ENCODE results near the gene NANS. TPM values are rescaled to one million over a fixed set of nuclear protein-coding genes. Genes with fewer than 3 reads are reported as not detected.
"Not testable (repeated sequence)": the region's sequence is repeated elsewhere in the genome, so short reads cannot be mapped to it uniquely, and the experiment has no call there.

The NANS gene
- total and polyA plus RNA-seq, 4 donors: 23.4 to 55.4 (median 42.8) TPM

GRCh38 chr9:98017306-98017705 is 39.2 kb upstream of the NANS start:
- H3K27ac ChIP-seq (ENCODE audit: low read depth in 1 of 2, low read length in 2 of 2): no peak overlapping the region
- 91% methylated on average over 1 of the region's 1 CpG for WGBS
- no peak overlapping the region for H3K4me3 ChIP-seq (ENCODE audit: low read depth in 1 of 3, low read length in 3 of 3)
- no peaks in the 10 kb centered on the region for H3K4me1 ChIP-seq (ENCODE audit: control insufficient read depth in 4 of 4, insufficient read depth in 4 of 4, low read length in 3 of 4)
- no peaks in the 10 kb centered on the region for H3K9me3 ChIP-seq (ENCODE audit: control insufficient read depth in 4 of 4, low read length in 3 of 4)
- H3K36me3 ChIP-seq (ENCODE audit: control insufficient read depth in 4 of 4, insufficient read depth in 3 of 4, low read depth in 1 of 4, low read length in 3 of 4): peaks cover 19 to 57% (median 49%) of the 10 kb centered on the region in 4 donors
- H3K27me3 ChIP-seq (ENCODE audit: control insufficient read depth in 4 of 4, insufficient read depth in 4 of 4, low read length in 3 of 4): no peaks in the 10 kb centered on the region
- H3K9ac ChIP-seq (ENCODE audit: low read depth in 1 of 2, low read length in 2 of 2): no peak overlapping the region
- no peak for DNase-seq (ENCODE audit: low spot score)
- TF ChIP-seq ZBTB33 (IDR thresholded peaks at IDR 0.05) (no peak), FOXA2 (IDR thresholded peaks at IDR 0.05) (no peak), YY1 (IDR thresholded peaks at IDR 0.05) (no peak), SP1 (IDR thresholded peaks at IDR 0.05) (no peak), CTCF (IDR thresholded peaks at IDR 0.05; ENCODE audit: low read depth, low read length, missing input control) (no peak), TAF1 (conservative IDR thresholded peaks at IDR 0.05) (no peak), RXRA (IDR thresholded peaks at IDR 0.05) (no peak), RAD21 (IDR thresholded peaks at IDR 0.05) (no peak)

GRCh38 chr9:98018347-98018746 is 38.2 kb upstream of the NANS start:
- Histone ChIP-seq H3K27ac (ENCODE audit: low read depth in 1 of 2, low read length in 2 of 2) (no peak overlapping the region), H3K27me3 (ENCODE audit: control insufficient read depth in 4 of 4, insufficient read depth in 4 of 4, low read length in 3 of 4) (no peaks in the 10 kb centered on the region), H3K9ac (ENCODE audit: low read depth in 1 of 2, low read length in 2 of 2) (no peak overlapping the region), H3K4me3 (ENCODE audit: low read depth in 1 of 3, low read length in 3 of 3) (no peak overlapping the region), H3K36me3 (ENCODE audit: control insufficient read depth in 4 of 4, insufficient read depth in 3 of 4, low read depth in 1 of 4, low read length in 3 of 4) (peaks cover 12 to 49% (median 41%) of the 10 kb centered on the region in 4 donors), H3K4me1 (ENCODE audit: control insufficient read depth in 4 of 4, insufficient read depth in 4 of 4, low read length in 3 of 4) (no peaks in the 10 kb centered on the region), H3K9me3 (ENCODE audit: control insufficient read depth in 4 of 4, low read length in 3 of 4) (no peaks in the 10 kb centered on the region)
- DNase-seq (ENCODE audit: low spot score): no peak
- 92% methylated on average over 5 of the region's 5 CpGs for WGBS
- TF ChIP-seq EGR1 (IDR thresholded peaks at IDR 0.05; ENCODE audit: low read depth in 2 of 2): no peak
- TF ChIP-seq YY1 (IDR thresholded peaks at IDR 0.05): no peak
- TF ChIP-seq JUND (IDR thresholded peaks at IDR 0.05): no peak
- no peak for TF ChIP-seq CTCF (IDR thresholded peaks at IDR 0.05; ENCODE audit: low read depth, low read length, missing input control)
- no peak for TF ChIP-seq HNF4A (conservative IDR thresholded peaks at IDR 0.05)
- TF ChIP-seq NR2F2 (IDR thresholded peaks at IDR 0.05): no peak

GRCh38 chr9:98019098-98019497 is 37.4 kb upstream of the NANS start:
- Histone ChIP-seq H3K4me1 (ENCODE audit: control insufficient read depth in 4 of 4, insufficient read depth in 4 of 4, low read length in 3 of 4) (no peaks in the 10 kb centered on the region), H3K27me3 (ENCODE audit: control insufficient read depth in 4 of 4, insufficient read depth in 4 of 4, low read length in 3 of 4) (no peaks in the 10 kb centered on the region), H3K4me3 (ENCODE audit: low read depth in 1 of 3, low read length in 3 of 3) (no peak overlapping the region), H3K9me3 (ENCODE audit: control insufficient read depth in 4 of 4, low read length in 3 of 4) (no peaks in the 10 kb centered on the region), H3K27ac (ENCODE audit: low read depth in 1 of 2, low read length in 2 of 2) (no peak overlapping the region), H3K9ac (ENCODE audit: low read depth in 1 of 2, low read length in 2 of 2) (no peak overlapping the region), H3K36me3 (ENCODE audit: control insufficient read depth in 4 of 4, insufficient read depth in 3 of 4, low read depth in 1 of 4, low read length in 3 of 4) (peaks cover 9 to 42% (median 35%) of the 10 kb centered on the region in 4 donors)
- no peak for TF ChIP-seq GABPA (IDR thresholded peaks at IDR 0.05 in 1 of 2, conservative IDR thresholded peaks at IDR 0.05 in 1 of 2)
- TF ChIP-seq SP1 (IDR thresholded peaks at IDR 0.05): no peak
- TF ChIP-seq ATF3 (IDR thresholded peaks at IDR 0.05): no peak
- TF ChIP-seq FOXA1 (IDR thresholded peaks at IDR 0.05): no peak
- no peak for TF ChIP-seq NR2F2 (IDR thresholded peaks at IDR 0.05)
- TF ChIP-seq HNF4G (IDR thresholded peaks at IDR 0.05): no peak
- TF ChIP-seq FOXA2 (IDR thresholded peaks at IDR 0.05): no peak
- no peak for TF ChIP-seq MAX (IDR thresholded peaks at IDR 0.05)
- no peak for TF ChIP-seq YY1 (IDR thresholded peaks at IDR 0.05)
- WGBS: 69% methylated on average over 4 of the region's 4 CpGs
- DNase-seq (ENCODE audit: low spot score): no peak

- not testable (repeated sequence) for H3K27ac ChIP-seq (ENCODE audit: low read depth in 1 of 2, low read length in 2 of 2); H3K9me3 ChIP-seq (ENCODE audit: control insufficient read depth in 4 of 4, low read length in 3 of 4); DNase-seq (ENCODE audit: low spot score); H3K27me3 ChIP-seq (ENCODE audit: control insufficient read depth in 4 of 4, insufficient read depth in 4 of 4, low read length in 3 of 4); H3K4me1 ChIP-seq (ENCODE audit: control insufficient read depth in 4 of 4, insufficient read depth in 4 of 4, low read length in 3 of 4); H3K4me3 ChIP-seq (ENCODE audit: low read depth in 1 of 3, low read length in 3 of 3); H3K9ac ChIP-seq (ENCODE audit: low read depth in 1 of 2, low read length in 2 of 2)
- WGBS: 72% methylated on average over 5 of the region's 5 CpGs
- H3K36me3 ChIP-seq (ENCODE audit: control insufficient read depth in 4 of 4, insufficient read depth in 3 of 4, low read depth in 1 of 4, low read length in 3 of 4): peaks cover 6 to 36% (median 32%) of the 10 kb centered on the region in 4 donors
Observed at GRCh38 chr9:98019869-98020268, 36.7 kb upstream of the NANS start.
